Pulmonary artery endothelial cell (primary cell): ENCODE measurements around the gene SNAP23. TPM values are rescaled to one million over a fixed set of nuclear protein-coding genes. Genes with fewer than 3 reads are reported as not detected.
"Not testable (repeated sequence)": the region's sequence is repeated elsewhere in the genome, so short reads cannot be mapped to it uniquely, and the experiment has no call there.

Experiments used
- DNase-seq: peaks from one replicate; pipeline ENCODE4 v3.0.0-alpha.2; 2011; ENCODE audit warnings: low read depth, low spot score
- total RNA-seq: library from RNA; depleted of rRNA; stranded (reverse); fragments of >200 nt; gene quantifications from 2 replicates; pipeline ENCODE4 v1.2.3, GENCODE V29; 2014

SNAP23 gene
- total RNA-seq, 1 donor from 2014 or later: 205 TPM

DNA sequence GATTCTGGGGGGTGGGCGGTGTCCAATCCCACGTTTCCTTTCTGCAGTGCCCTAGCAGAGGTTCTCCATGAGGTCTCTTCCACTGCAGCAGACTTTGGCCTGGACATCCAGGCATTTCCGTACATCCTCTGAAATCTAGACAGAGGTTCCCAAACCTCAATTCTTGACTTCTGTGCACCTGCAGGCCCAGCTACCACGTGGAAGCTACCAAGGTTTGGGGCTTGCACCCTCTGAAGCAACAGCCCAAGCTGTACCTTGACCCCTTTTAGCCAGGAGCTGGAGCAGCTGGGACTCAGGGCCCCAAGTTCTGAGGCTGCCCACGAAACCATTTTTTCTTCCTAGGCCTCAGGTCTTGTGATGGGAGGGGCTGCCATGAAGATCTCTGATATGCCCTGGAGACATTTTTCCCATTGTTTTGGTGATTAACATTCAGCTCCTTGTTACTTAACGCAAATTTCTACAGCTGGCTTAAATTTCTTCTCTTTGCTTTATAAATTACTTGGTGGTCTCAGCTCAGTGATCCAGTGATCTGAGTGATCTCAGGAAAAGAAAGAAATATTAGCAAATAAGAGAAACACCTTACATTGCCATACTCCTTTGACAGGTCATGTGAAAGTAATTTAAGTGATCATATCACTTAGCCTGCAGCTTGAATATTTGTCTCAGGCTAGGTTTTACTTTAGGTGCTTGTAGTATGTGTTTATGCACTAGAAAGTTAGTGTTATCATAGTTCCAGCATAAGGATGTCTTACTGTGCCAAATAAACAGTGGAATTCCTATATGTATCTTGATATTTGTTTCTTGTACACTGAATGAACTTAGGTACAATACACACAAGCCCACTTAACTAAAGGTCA lies 3.0 kb downstream of the SNAP23 start:
- DNase-seq: no peak

DNA sequence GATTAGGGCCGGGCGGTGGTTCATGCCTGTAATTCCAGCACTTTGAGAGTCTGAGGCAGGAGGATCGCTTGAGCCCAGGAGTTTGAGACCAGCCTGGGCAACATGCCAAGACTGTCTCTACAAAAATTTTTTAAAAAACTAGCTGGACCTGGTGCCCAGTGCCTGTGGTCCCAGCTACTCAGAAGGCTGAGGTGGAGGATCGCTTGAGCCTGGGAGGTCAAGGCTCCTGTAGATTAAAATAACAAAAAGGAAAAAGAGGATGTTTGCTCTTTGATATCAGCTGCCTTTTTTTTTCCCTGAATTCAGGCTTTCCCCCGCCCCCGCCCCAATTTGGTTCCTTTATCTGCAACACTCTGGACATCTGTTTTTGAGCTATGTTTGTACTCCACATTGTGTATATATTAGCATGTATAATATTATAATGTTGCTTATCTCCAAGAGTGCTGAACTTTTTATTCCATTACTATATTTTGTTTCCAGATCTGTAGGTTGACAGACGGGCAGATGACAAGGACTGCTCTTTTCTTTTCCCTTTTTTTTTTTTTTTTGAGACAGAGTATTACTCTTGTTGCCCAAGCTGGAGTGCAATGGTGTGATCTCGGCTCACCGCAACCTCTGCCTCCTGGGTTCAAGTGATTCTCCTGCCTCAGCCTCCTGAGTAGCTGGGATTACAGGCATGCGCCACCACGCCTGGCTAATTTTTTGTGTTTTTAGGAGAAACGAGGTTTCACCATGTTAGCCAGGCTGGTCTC lies 4.6 kb downstream of the SNAP23 start:
- DNase-seq: no peak

DNA sequence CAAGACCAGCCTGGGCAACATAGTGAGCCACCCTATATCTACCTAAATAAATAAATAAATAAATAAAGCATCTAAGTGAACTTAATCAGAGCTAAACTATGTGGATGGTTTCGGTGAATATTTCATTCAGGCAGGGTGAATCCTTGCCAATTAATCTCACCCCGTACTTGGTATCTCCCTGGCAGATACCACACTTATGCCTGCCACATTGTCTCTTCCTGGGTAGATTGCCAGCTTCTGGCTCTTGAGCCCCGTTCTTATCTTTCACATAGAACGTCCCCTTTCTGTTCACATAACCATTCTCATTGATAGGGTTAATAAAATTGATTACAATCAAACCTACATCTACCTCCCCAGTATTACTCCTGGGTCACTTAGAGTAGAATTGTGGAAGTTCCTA lies 7.0 kb downstream of the SNAP23 start:
- DNase-seq: no peak

DNA sequence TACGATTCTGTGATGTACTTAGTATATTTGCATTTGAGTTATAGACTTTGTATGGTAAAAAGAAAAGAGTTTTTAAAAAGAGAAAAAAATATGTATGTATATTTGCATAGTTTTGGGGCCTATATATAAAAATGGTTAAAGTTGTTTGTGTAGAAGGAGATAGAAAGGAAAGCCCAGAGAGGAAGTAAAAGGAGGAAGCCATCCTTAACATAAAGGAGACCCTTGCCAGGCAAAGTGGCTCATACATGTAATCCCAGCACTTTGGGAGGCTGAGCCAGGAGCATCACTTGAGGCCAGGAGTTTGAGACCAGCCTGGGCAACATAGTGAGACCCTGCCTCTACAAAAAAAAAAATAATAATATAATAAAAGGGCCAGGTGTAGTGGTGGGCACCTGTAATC lies 8.4 kb downstream of the SNAP23 start:
- DNase-seq: no peak

DNA sequence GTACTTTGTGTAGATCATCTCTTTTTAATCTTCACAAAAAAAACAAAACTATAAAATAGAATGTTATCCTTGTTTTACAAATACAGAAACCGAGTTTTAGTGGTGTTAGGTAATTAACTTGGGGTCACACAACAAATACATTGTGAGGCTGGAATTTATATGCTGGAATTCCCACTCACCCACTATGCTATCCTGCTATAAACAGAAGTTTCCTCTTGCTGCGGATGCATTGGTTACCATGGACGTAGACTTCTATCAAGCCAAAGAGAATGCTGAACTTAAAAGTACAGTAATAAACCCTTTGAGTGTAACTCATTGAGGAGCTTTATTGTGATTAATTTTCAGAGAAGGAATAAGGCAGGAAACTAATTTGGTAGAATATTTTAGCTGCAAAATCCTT lies 9.2 kb downstream of the SNAP23 start:
- no peak for DNase-seq

DNA sequence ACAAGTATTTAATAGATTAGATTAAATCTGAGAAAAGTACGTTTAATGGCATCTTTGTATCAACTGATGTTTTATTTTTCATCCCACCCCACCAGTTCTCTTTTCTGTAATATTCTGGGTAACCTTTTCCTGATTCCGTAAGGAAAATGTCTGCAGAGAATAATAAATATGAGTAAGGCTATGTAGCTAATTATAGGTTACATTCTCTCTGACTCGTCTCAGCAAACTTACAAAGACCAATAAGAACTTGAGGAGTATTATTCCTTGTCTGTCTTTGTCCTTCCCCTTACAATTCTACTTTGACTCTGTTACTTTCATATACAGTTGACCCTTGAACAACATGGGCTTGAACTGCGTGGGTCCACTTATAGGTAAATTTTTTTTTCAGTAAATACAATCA lies 12.1 kb downstream of the SNAP23 start:
- DNase-seq: no peak

DNA sequence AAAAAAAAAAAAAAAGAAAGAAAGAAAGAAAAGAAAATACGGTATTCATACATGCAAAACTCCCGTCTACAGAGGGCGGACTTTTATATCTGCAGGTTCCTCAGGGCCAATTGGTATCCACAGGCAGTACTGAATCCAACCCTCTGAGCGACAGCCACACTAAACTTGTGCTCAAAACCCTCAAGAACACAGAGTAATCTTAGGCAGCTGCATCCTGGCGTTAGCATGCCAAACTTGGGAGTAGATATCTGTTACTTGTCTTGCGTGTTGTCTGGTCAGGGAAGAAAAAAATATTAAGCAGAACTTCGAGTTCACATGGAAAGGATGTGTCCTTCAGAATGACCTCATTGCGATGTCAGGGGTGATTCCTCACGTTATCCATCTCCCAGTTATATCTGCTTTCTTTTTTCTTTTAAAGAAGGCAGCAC lies 12.8 kb downstream of the SNAP23 start:
- no peak for DNase-seq

DNA sequence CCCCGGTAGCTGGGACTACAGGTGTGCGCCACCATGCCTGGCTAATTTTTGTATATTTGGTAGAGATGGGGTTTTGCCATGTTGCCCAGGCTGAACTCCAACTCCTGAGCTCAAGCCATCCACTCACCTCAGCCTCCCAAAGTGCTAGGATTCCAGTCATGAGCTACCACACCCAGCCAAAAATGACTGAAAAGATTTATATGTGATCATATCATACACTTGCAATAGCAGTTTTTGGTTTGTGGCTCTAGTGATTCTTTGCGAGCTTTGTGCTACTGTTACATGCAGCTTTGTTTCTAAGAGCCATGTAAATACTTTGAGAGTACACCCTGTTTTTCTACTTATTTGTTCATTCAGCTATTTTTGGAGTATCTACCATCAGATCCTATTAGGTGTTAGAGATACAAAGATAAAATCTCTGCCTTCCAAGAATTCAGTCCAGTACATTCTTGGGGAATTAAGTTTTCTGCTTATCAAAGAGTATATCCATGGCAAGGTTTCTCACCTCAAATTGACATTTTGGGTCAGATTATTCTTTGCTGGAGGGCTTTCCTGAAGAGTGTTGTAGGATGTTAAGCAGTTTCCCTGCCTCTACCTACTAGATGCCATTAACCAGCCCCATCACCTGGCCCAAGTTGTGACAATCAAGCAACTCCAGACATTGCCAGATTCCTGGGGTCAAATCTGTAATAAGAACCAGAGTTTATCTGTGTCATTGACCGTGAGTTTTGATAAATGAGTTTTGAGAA lies 15.0 kb downstream of the SNAP23 start:
- DNase-seq: no peak

DNA sequence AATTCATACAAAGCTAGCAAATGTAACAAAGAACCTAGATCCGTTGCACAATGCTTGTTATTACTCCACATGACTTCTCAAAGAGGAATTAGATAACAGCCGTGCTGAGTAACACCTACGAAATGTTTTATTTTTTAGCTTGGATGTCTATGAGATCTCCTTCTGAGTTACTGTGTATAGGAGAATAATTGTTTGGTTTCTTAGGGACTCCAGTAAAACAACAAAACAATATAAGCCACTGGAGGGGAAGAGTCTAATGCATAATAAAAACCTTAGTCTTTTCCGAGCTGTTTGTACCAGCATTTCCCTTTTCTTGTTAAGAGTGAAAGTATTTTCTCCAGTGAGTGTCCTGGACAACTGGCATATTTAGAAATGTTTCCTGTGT lies 15.6 kb downstream of the SNAP23 start:
- DNase-seq: no peak

DNA sequence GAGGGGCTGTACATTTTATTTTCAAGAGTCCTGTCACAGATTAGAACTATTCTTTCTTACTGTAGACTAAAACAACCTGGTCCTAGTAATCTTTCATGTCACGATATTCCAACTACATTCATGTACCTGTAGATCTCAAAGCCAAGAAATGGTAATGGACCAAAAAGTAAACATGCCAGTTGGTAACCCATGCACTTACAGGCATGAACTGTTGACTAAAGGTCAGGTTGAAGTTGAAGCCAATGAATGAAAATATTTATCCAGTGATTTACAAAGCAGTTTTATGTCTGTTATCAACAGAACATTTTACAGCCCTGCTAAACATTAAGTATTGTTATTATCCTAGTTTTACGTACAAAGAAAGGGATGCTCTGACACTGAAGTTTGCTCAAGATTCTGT lies 27.9 kb downstream of the SNAP23 start:
- DNase-seq: no peak

DNA sequence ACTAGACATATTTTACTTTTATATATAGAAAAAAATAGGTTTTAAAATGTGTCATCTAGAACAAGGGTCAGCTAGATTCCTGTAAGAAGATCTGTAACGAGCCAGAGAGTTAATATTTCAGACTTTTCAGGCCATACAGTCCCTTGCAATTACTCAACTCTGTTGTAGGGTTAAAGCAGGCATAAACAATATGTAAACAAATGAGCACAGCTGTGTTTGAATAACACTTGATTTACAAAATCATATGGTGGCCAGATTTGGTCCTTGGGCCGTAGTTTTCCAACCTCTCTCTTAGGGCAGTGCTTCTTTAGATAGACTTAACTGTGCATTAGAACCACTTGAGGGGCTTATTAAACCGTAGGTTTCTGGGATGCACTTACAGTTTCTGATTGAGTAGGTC lies 33.5 kb downstream of the SNAP23 start:
- no peak for DNase-seq

DNA sequence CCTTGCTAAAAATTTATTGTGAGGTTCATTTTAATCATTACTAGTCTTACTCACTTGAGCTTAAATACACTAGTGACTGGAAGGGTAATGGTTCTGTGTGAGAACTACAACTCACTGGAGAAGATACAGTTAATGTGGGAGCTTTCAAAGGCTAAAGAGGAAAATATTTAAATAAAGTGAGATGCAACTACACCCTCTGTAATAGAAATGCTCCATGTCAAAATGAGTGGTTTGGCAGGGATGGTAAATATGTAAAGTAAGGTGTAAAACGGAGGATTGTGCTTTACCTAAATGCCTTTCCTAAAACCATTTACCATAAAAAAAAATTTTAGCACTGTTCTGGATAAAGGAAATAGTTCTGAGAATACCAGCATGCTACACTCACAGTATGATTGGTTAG lies 37.8 kb downstream of the SNAP23 start:
- DNase-seq: no peak

DNA sequence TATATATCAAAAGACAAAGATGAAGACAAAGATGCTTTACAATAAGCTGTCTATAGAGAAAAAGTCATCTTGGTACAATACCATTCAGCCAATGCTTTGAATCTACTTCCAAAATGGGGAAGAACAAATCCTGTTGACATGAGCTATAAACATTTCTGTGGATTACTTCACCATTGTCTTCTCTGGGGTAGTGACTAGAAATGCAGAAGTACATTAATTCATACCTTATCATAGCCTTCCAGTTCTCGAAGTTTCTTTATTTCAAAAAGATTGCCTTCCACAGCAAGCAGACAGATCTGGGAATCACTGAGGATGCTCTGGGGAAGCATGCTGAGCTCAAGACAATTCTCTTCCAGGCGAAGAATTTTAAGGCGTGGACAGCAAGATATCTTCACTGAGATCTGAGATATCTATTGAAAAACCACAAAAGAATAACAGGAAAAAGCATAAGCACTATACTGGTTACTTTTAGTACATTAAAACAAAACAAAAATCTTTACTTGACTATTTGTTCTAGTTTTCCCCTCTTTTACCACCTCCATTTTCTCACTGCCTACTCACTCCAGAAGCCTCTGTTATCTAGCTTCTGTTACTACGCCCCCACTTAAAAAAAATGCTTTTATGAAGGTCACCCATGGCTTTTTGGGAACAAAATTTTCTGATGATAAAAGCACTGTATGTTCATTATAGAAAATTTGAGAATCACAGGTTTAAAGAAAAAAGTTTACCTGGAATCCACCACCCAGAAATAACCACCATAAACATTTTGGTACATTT lies 49.6 kb downstream of the SNAP23 start:
- DNase-seq: no peak

DNA sequence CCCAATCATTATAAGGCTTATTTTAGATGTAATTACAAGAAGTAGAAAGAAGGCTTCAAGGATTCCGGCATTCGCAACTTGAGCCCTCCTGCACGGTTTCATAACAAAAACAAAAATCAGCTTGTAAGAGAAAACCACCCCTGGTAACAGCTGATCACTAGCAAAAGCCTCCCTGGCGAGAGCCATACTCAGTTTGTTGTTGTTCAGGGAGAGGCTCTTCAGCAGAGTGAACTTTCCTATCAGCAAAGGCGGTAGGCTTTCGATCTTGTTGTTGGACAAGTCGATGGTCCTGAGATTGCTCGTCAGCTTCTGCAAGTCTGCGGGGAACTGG lies 52.4 kb downstream of the SNAP23 start:
- peak; percentile 8 for DNase-seq

DNA sequence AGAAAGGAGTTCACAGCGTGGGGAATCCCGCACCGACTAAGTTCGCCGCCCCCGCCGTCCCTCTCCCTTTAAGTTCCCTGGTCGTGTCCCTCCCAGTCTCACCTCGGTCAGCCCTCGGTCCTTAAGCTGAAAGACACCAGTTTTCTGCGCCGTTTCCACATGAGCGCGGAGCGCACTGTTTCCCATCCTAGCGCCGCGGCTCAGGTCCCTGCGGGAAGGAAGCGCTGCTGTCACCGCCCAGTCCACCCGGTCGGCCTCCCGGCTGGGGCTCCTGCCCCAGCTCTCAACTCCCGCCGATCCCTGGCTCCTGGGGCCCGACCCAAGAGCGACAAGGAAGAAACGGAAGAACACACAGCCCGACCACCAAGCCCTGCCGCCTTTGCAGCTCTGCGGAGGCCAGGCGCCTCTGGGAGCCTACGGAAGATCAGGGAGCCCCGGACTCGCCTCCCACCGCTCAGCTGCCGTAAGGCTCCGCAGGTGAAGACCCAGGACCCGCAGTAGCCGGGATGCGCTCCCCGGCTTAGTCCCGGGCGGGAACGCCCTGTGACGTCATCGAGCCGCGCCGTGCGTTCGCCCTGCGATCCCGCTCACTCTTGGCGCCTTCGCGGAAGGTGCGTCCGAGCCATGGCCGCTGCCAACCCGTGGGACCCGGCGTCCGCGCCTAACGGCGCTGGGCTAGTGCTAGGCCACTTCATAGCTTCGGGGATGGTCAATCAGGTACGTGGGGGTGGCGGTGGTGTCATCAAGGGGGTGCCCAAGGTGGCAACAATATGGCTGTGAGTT lies 53.0 kb downstream of the SNAP23 start, which contains the start of the genes HAUS2 and LRRC57:
TSS of gene HAUS2 (plus strand) at position 590 of the 783 bp plus-strand sequence. CDS start at position 625, 35 bp downstream.
TSS of gene LRRC57 (minus strand) at position 545 of the 783 bp plus-strand sequence. CDS start at position 186, 359 bp downstream.
- DNase-seq: peak; percentile 50

DNA sequence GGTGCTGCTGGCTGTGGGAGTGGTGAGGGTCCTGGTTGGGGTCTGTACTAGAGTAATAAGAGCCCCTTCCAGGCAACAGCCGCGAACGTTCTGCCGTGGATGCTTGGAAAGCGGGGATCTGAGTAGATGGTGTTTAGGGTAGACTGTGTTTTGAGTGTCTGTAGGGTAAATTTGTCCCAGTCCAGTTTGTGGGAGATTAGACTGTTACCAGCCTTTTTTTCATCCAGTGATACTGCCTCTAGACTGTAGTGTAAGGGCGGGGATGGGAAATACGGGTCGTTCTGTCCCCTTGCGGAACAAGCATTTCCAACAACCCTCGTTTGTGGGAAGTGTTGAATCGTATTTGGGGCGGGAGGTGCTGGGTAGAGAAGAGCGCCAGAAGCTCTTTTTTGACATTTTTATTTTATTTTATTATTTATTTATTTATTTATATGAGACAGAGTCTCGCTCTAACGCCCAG lies 53.6 kb downstream of the SNAP23 start:
- DNase-seq: peak; percentile 5

DNA sequence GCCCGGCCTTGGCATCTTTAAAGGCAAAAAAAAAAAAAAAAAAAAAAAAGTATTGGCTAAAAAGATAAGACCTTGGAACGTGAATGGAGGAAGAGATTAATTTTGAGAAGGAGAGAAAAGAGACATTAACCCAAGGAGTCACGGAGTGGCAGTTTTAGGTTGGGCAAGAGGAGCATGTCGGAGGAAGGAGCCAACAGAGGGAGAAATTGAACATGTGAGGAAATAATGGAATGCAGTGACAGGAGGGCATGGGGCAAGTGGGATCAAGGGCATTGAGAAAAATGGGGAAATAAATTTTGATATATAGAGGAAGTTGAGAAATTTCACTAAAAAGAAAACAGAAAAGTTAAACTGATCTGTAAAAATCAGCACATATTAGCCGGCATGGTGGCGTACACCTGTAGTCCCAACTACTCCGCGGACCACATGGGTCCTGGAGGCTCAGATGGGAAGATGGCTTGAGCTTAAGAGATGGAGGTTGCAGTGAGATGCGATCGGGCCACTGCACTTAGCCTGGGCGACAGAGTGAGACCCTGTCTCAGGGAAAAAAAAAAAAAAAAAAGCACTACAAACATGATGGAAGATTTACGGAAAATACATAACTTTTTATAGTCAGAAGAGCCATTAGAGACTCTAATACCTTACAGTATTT lies 54.4 kb downstream of the SNAP23 start:
- DNase-seq: no peak

DNA sequence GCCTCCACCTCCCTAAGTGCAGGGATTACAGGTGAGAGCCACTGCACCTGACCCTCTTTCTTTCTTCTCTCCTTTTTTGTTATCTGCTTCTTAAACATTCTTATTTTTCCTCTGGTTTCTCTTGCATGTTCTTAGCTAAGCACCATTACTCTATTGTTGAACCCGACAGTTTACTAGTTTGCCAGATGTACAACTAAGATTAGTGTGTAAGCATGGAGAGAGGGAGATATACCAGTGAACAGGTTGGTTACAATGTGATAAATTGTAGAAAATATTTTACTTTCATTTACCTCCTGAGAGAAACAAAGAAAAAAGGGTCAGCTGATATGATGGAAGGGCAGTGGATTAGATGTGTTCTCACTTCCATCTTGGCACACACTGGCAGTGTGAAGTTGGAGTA lies 58.1 kb downstream of the SNAP23 start:
- DNase-seq: no peak

DNA sequence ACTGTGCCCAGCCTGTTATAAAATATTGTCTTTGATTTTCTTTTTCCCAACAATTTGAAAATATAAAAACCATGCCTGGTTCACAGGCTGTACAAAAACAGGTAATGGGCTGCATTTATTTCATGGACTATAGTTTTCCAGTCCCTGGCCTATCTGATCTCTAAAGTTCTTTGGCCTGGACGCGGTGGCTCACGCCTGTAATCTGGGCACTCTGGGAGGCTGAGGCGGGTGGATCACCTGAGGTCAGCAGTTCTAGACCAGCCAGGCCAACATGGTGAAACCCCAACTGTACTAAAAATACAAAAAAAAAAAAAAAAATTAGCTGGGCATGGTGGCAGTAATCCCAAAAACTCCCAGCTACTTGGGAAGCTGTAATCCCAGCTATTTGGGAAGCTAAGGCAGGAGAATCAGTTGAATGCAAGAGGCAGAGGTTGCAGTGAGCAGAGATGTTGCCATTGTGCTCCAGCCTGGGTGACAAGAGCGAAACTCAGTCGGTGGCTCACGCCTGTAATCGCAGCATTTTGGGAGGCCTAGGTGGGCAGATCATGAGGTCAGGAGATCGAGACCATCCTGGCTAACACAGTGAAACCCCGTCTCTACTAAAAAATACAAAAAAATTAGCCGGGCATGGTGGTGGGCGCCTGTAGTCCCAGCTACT lies 61.2 kb downstream of the SNAP23 start:
- DNase-seq: not testable (repeated sequence)
